H1 (cell line): ENCODE measurements around the gene TMEM222. TPM values are rescaled to one million over a fixed set of nuclear protein-coding genes. Genes with fewer than 3 reads are reported as not detected.

Source experiments
- BACH1 ChIP-seq: IDR thresholded peaks from 2 replicates; pipeline ENCODE4 v1.6.1; 2012; ENCODE audit warnings: low read length, improper control_type of control experiment
- EP300 ChIP-seq, 2 experiments: IDR thresholded peaks; 1 replicate in 1 of 2; 2 replicates in 1 of 2; pipeline ENCODE4 v1.6.1; 2011 to 2012; ENCODE audit warnings: low read depth in 2 of 2, low read length in 2 of 2, mild to moderate bottlenecking in 2 of 2, borderline replicate concordance in 1 of 2, inconsistent platforms in 1 of 2, moderate library complexity in 1 of 2
- MAX ChIP-seq: IDR thresholded peaks from 2 replicates; pipeline ENCODE4 v1.6.1; 2012; ENCODE audit warnings: inconsistent platforms
- NANOG ChIP-seq: IDR thresholded peaks from 2 replicates; pipeline ENCODE4 v1.6.1; 2011; ENCODE audit warnings: low read length, low read depth, mild to moderate bottlenecking, inconsistent platforms; ENCODE audit not compliant: insufficient read depth, poor library complexity, severe bottlenecking
- RFX5 ChIP-seq: IDR thresholded peaks from 2 replicates; pipeline ENCODE4 v1.6.1; 2011; ENCODE audit warnings: low read depth, low read length, improper control_type of control experiment, borderline replicate concordance
- RNF2 ChIP-seq: fragments of 200-900, 300-1000 bp; sonication (generic); IDR thresholded peaks from 2 replicates; pipeline ENCODE4 v1.7.1; 2016; ENCODE audit warnings: borderline replicate concordance, low read depth, mild to moderate bottlenecking, antibody characterized with exemption, low read length; ENCODE audit not compliant: poor library complexity, severe bottlenecking; ENCODE audit errors: missing control alignments
- SP1 ChIP-seq: IDR thresholded peaks from 2 replicates; pipeline ENCODE4 v1.6.1; 2011; ENCODE audit warnings: low read depth, low read length
- TEAD4 ChIP-seq: IDR thresholded peaks from 2 replicates; pipeline ENCODE4 v1.6.1; 2012; ENCODE audit warnings: low read depth, low read length, inconsistent platforms, mixed read lengths
- polyA plus RNA-seq, 7 experiments: library from polyadenylated mRNA; depleted of rRNA in 3 of 7; stranded (reverse) in 5 of 7; unstranded in 2 of 7; fragments of >200 nt in 5 of 7; fragments of 200-250 nt in 2 of 7; gene quantifications; 1 replicate in 5 of 7; 2 replicates in 1 of 7; 4 replicates in 1 of 7; pipeline versions ENCODE4 v1.2.1 to v1.2.3, GENCODE V29; 2011 to 2013; ENCODE audit warnings: missing spikeins in 2 of 7, mixed read lengths in 2 of 7
- total RNA-seq: library from RNA; stranded (reverse); fragmentation: NEBNext Ultra II Directional; extraction: Animal tissue kit (Norgen Biotek cat#: 25700); gene quantifications from 2 replicates; pipeline ENCODE4 v1.2.1, GENCODE V29; 2021

TMEM222 gene
- total and polyA plus RNA-seq, 2 of the 8 experiments (the other 6 are each of a cell fraction or from before 2014, with no cell fraction given), result 27.0 to 51.8 TPM

GRCh38 chr1:27358038-27358927 is 36.3 kb downstream of the TMEM222 start (continued):
- TF ChIP-seq RFX5 (no peak), EP300 (IDR thresholded peaks at IDR 0.05; ENCODE audit: borderline replicate concordance in 1 of 2, low read depth in 2 of 2, low read length in 2 of 2) (no peak), TEAD4 (no peak), BACH1 (no peak), MAX (no peak), RNF2 (no peak), SP1 (no peak), NANOG (no peak)
